AG04450 (cell line): ENCODE data around the gene TBL1Y. TPM values are rescaled to one million over a fixed set of nuclear protein-coding genes. Genes with fewer than 3 reads are reported as not detected.

Experiments
- CTCF ChIA-PET: fragments of 300-600, 350-600 bp; formaldehyde crosslinking; extraction: SDS; loops from one replicate; lab custom pipeline; 2022; ENCODE audit warnings: antibody characterized with exemption, inconsistent platforms; lab: Charles Lee
- POLR2A ChIA-PET: fragments of 350-600 bp; formaldehyde crosslinking; extraction: SDS; loops from one replicate; lab custom pipeline; 2021; ENCODE audit warnings: antibody characterized with exemption, inconsistent platforms; lab: Yijun Ruan, JAX
- DNase-seq: peaks from one replicate; pipeline ENCODE4 v3.0.0-alpha.2; 2011; ENCODE audit warnings: low read depth, low spot score
- H3K27ac ChIP-seq: one replicate; pipeline ENCODE4 v1.5.1; 2012; ENCODE audit warnings: low read depth, low read length, control low read depth
- H3K27me3 ChIP-seq: one replicate; pipeline ENCODE4 v1.6.0; 2012; ENCODE audit warnings: low read length; ENCODE audit not compliant: control insufficient read depth, insufficient read depth
- H3K4me3 ChIP-seq: 2 replicates; pipeline ENCODE4 v1.5.1; 2011; ENCODE audit warnings: mild to moderate bottlenecking, low read depth, low read length, control low read depth
- H3K9me3 ChIP-seq: 2 replicates; pipeline ENCODE4 v1.5.1; 2012; ENCODE audit warnings: low read length; ENCODE audit not compliant: control insufficient read depth, insufficient read depth
- CTCF ChIP-seq: IDR thresholded peaks from 2 replicates; pipeline ENCODE4 v1.5.1; 2011; ENCODE audit warnings: low read depth, low read length, control low read depth, inconsistent platforms
- polyA plus RNA-seq: library from polyadenylated mRNA; depleted of rRNA; stranded (reverse); fragments of >200 nt; gene quantifications from 2 replicates; pipeline ENCODE4 v1.2.3, GENCODE V29; 2011

Gene TBL1Y
- polyA plus RNA-seq, 1 experiment: not detected

DNA sequence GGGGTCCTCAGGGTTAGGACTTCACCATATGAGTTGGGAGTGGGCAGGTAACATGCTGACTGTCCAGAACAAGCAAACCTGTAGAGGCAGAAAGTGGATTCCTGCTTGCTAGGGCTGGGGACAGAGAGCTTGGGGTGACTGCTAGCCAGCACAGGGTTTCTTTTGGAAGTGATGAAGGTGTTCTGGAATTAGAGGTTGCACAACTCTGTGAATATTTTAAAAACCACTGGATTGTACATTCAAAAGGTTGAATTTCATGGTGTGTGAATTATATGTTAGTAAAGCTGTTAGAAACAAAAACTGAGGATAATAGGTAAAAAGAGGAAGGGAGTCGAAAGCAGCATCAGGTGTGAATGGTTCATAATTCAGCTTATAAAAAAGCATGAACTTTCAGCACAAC, 57.7 kb downstream of the TBL1Y start:
- ChIA-PET CTCF (no interaction called here), POLR2A (no interaction called here)
- Histone ChIP-seq H3K27ac (no peak overlapping the region), H3K4me3 (no peak overlapping the region), H3K9me3 (no peaks in the 10 kb centered on the region), H3K27me3 (no peaks in the 10 kb centered on the region)
- DNase-seq: no peak
- no peak for TF ChIP-seq CTCF

DNA sequence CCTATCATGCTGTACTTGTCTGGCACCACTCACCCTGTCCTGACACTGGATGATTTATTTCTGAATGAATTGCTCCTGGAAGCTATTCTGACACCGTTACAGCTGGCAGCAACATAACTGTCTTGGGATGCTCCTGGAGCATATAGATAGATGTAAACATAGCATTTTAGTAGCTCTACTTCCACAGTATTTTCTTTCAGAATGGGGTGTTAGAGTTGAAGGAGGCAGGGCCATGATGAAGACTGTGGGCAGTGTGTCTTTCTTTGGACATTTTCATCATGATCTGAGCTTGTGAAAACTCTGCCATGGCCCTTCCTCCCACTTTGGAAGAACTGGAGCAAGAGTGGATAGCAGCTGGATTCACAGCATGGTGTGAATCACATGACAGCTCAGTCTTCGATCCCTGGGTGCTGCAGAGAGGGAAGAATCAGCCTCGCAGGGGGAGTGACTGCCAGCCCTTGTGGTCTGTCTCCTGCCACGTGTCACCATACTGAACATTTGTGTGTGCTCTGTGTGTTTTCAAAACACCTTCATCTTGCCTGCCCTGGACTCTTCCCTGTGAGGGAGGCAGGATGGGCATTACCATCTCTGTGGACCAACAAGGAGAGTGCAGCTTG, 61.9 kb downstream of the TBL1Y start:
- Histone ChIP-seq H3K9me3 (no peaks in the 10 kb centered on the region), H3K27me3 (no peaks in the 10 kb centered on the region), H3K4me3 (no peak overlapping the region), H3K27ac (no peak overlapping the region)
- ChIA-PET CTCF (no interaction called here), POLR2A (no interaction called here)
- no peak for DNase-seq
- TF ChIP-seq CTCF: no peak

DNA sequence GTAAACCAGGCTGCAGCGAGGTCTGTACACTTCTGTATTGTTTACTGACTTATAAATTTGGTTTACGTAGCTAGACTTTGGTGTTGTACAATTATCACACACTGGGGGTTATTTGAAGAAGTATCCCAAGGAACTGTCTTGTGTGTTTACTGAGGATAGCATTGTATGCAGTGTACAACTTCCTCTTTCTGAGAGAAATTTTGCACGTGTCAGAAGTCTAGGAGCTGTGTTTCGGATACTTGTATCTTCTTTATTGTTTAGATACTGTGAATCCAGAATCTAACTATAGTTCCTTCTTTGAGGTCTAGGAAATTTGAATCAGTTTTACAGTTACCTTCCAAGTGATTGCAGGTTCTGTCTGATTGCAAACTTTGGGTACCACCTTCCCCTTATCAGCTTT, 64.5 kb downstream of the TBL1Y start:
- no peaks in the 10 kb centered on the region for H3K9me3 ChIP-seq
- no peak for TF ChIP-seq CTCF
- H3K4me3 ChIP-seq: no peak overlapping the region
- DNase-seq: no peak
- H3K27ac ChIP-seq: no peak overlapping the region
- ChIA-PET CTCF (no interaction called here), POLR2A (no interaction called here)
- no peaks in the 10 kb centered on the region for H3K27me3 ChIP-seq

DNA sequence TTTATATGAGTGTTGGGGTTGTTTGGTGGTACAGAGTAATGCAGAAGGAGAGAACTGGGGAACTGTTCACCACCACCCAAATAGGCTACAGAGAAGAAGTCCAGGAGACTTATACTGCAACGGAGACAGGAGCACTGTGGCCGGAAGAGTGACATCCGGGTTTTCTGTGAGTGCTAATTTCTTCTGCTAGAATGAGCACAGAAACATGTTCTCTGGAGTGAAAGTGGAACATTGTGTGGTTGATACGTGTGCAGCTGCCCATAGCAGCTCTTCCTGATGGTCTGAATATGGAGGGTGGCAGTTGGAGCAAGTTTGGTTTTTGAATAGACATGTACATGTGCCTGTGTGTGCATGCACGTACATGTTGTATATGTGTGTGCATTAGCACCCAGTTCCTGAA, 67.3 kb downstream of the TBL1Y start:
- H3K27me3 ChIP-seq: no peaks in the 10 kb centered on the region
- H3K9me3 ChIP-seq: no peaks in the 10 kb centered on the region
- TF ChIP-seq CTCF: no peak
- CTCF ChIA-PET: no interaction called here
- DNase-seq: no peak
- H3K27ac ChIP-seq: no peak overlapping the region
- POLR2A ChIA-PET: no interaction called here
- H3K4me3 ChIP-seq: no peak overlapping the region

- no peak for TF ChIP-seq CTCF
- H3K9me3 ChIP-seq: no peaks in the 10 kb centered on the region
- no peak overlapping the region for H3K4me3 ChIP-seq
- DNase-seq: no peak
- ChIA-PET POLR2A (no interaction called here), CTCF (no interaction called here)
- H3K27ac ChIP-seq: no peak overlapping the region
- H3K27me3 ChIP-seq: no peaks in the 10 kb centered on the region
Observed at GRCh38 chrY:6983221-6983620, 72.7 kb downstream of the TBL1Y start.
